Measurements from ENCODE around the gene METAP2.

GRCh38 chr12:95498968-95499367 lies 25.0 kb downstream of the METAP2 start:
- TF ChIP-seq SP1 (IDR thresholded peaks at IDR 0.05) = no peak
- TF ChIP-seq PKNOX1 (IDR thresholded peaks at IDR 0.05) = no peak
- TF ChIP-seq BHLHE40 (IDR thresholded peaks at IDR 0.05; ENCODE audit: borderline replicate concordance) = no peak
- no peak for TF ChIP-seq L3MBTL2 (conservative IDR thresholded peaks at IDR 0.05)
- no peak for TF ChIP-seq FOXM1 (IDR thresholded peaks at IDR 0.05; ENCODE audit: borderline replicate concordance)
- TF ChIP-seq TARDBP (IDR thresholded peaks at IDR 0.05) = no peak
- TF ChIP-seq ZNF384 (IDR thresholded peaks at IDR 0.05) = no peak
- TF ChIP-seq HDGF (IDR thresholded peaks at IDR 0.05; ENCODE audit: borderline replicate concordance) = no peak
- no peak for TF ChIP-seq CTBP1 (IDR thresholded peaks at IDR 0.05; ENCODE audit: borderline replicate concordance)
- no peak for TF ChIP-seq NFRKB (IDR thresholded peaks at IDR 0.05)
- TF ChIP-seq LEF1 (IDR thresholded peaks at IDR 0.05; ENCODE audit: borderline replicate concordance) = no peak
